GM19239 (cell line): ENCODE measurements around the gene POTEG.
"Not testable (repeated sequence)": the region's sequence is repeated elsewhere in the genome, so short reads cannot be mapped to it uniquely, and the experiment has no call there.

Source experiments
- DNase-seq: peaks from one replicate; pipeline ENCODE4 v3.0.0; 2011; ENCODE audit warnings: low spot score; ENCODE audit not compliant: insufficient read length
- FAIRE-seq: peaks from 2 replicates; lab custom pipeline; 2011; peaks lifted over from hg19 to GRCh38; lab: Jason Lieb, UNC

POTEG gene

GRCh38 chr14:19383008-19383584, 51.0 kb downstream of the POTEG start:
- not testable (repeated sequence) for DNase-seq, FAIRE-seq

GRCh38 chr14:19380137-19380536, 54.0 kb downstream of the POTEG start:
- not testable (repeated sequence) for FAIRE-seq, DNase-seq

- DNase-seq, FAIRE-seq: not testable (repeated sequence)
Observed at GRCh38 chr14:19374451-19374903, 59.7 kb downstream of the POTEG start.

GRCh38 chr14:19372813-19373500, 61.2 kb downstream of the POTEG start:
- DNase-seq, FAIRE-seq: not testable (repeated sequence)

GRCh38 chr14:19371767-19372166, 62.4 kb downstream of the POTEG start:
- not testable (repeated sequence) for FAIRE-seq, DNase-seq

- not testable (repeated sequence) for DNase-seq, FAIRE-seq
Observed at GRCh38 chr14:19362803-19363202, 71.3 kb downstream of the POTEG start.

GRCh38 chr14:19362323-19362722, 71.8 kb downstream of the POTEG start:
- not testable (repeated sequence) for FAIRE-seq, DNase-seq

- not testable (repeated sequence) for FAIRE-seq, DNase-seq
Observed at GRCh38 chr14:19361636-19362253, 72.4 kb downstream of the POTEG start.

- FAIRE-seq, DNase-seq: not testable (repeated sequence)
Observed at GRCh38 chr14:19360937-19361635, 73.1 kb downstream of the POTEG start.
